HG02588 (cell line): ENCODE data around the gene ZNF219.

Source experiments
- ATAC-seq: cut with Tn5 transposase; IDR thresholded peaks from one replicate; pipeline ENCODE4 v1.9.1; 2021; ENCODE audit warnings: mild to moderate bottlenecking, moderate library complexity; ENCODE audit not compliant: unreplicated experiment

ZNF219 gene

GRCh38 chr14:21069388-21070082 lies 28.9 kb downstream of the ZNF219 start:
- no peak for ATAC-seq

- no peak for ATAC-seq
Observed at GRCh38 chr14:21068521-21069387, 29.7 kb downstream of the ZNF219 start.

- ATAC-seq = no peak
Observed at GRCh38 chr14:21066882-21067502, 31.5 kb downstream of the ZNF219 start.

GRCh38 chr14:21063479-21063878 lies 35.0 kb downstream of the ZNF219 start:
- no peak for ATAC-seq

- ATAC-seq = no peak
Observed at GRCh38 chr14:21061347-21061668, 37.1 kb downstream of the ZNF219 start.

GRCh38 chr14:21060614-21061346 lies 37.7 kb downstream of the ZNF219 start:
- no peak for ATAC-seq

- no peak for ATAC-seq
Observed at GRCh38 chr14:21059842-21060613, 38.4 kb downstream of the ZNF219 start.

- ATAC-seq = no peak
Observed at GRCh38 chr14:21058903-21059302, 39.6 kb downstream of the ZNF219 start.

- ATAC-seq = no peak
Observed at GRCh38 chr14:21057803-21058675, 40.4 kb downstream of the ZNF219 start, which contains the start of gene RNASE8. Gene RNASE8, plus strand, starts transcription at chr14:21057822. Its CDS starts 71 bp downstream, at chr14:21057893.

GRCh38 chr14:21056520-21057163 lies 41.8 kb downstream of the ZNF219 start:
- no peak for ATAC-seq

GRCh38 chr14:21055432-21056117 lies 42.9 kb downstream of the ZNF219 start:
- ATAC-seq = no peak

GRCh38 chr14:21054768-21055145 lies 43.7 kb downstream of the ZNF219 start:
- no peak for ATAC-seq

- no peak for ATAC-seq
Observed at GRCh38 chr14:21054123-21054767, 44.2 kb downstream of the ZNF219 start.

GRCh38 chr14:21053184-21054122 lies 45.0 kb downstream of the ZNF219 start:
- no peak for ATAC-seq

GRCh38 chr14:21050597-21050996 lies 47.9 kb downstream of the ZNF219 start:
- ATAC-seq = no peak

- no peak for ATAC-seq
Observed at GRCh38 chr14:21049271-21049673, 49.2 kb downstream of the ZNF219 start.

GRCh38 chr14:21048638-21049037 lies 49.8 kb downstream of the ZNF219 start:
- ATAC-seq = no peak
